ENCODE data around the gene CLDN4.

Gene CLDN4

DNA sequence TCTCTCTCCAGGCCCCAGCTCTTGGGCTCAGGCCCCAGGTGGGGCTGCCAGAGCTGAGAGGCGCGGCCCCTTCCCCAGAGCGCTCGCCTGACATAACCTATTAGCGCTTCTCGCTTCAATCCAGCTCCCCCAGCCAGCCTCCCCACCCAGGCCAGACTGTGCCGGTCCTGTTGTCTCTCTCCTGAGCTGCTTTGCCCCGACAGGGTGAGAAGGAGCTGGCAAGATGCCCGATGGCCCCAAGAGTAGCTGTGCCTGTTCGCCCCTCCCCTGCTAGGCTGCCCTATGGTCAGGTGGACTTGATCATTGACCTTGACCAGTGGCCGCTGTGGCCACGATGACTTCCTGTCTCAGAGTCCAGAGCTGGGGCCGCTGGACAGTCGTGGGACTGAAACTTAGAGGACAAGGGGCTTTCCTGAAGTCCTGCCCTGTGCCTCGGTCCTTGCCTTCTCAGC is 39.3 kb downstream of the CLDN4 start:
- Histone ChIP-seq H3K27ac (peak overlapping the region; percentile 3; the same call in 1 of the 2 replicates), H3K4me3 (ENCODE audit: low read depth, low read length) (no peak overlapping the region), H3K9me3 (ENCODE audit: severe bottlenecking) (no peaks in the 10 kb centered on the region), H3K27me3 (ENCODE audit: insufficient read depth, low read depth, severe bottlenecking) (no peaks in the 10 kb centered on the region), H3K36me3 (no peaks in the 10 kb centered on the region)
- TF ChIP-seq, protein P1, sequence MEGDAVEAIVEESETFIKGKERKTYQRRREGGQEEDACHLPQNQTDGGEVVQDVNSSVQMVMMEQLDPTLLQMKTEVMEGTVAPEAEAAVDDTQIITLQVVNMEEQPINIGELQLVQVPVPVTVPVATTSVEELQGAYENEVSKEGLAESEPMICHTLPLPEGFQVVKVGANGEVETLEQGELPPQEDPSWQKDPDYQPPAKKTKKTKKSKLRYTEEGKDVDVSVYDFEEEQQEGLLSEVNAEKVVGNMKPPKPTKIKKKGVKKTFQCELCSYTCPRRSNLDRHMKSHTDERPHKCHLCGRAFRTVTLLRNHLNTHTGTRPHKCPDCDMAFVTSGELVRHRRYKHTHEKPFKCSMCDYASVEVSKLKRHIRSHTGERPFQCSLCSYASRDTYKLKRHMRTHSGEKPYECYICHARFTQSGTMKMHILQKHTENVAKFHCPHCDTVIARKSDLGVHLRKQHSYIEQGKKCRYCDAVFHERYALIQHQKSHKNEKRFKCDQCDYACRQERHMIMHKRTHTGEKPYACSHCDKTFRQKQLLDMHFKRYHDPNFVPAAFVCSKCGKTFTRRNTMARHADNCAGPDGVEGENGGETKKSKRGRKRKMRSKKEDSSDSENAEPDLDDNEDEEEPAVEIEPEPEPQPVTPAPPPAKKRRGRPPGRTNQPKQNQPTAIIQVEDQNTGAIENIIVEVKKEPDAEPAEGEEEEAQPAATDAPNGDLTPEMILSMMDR (IDR thresholded peaks at IDR 0.05; ENCODE audit: low read depth, low read length) = no peak
- DNase-seq = no peak

DNA sequence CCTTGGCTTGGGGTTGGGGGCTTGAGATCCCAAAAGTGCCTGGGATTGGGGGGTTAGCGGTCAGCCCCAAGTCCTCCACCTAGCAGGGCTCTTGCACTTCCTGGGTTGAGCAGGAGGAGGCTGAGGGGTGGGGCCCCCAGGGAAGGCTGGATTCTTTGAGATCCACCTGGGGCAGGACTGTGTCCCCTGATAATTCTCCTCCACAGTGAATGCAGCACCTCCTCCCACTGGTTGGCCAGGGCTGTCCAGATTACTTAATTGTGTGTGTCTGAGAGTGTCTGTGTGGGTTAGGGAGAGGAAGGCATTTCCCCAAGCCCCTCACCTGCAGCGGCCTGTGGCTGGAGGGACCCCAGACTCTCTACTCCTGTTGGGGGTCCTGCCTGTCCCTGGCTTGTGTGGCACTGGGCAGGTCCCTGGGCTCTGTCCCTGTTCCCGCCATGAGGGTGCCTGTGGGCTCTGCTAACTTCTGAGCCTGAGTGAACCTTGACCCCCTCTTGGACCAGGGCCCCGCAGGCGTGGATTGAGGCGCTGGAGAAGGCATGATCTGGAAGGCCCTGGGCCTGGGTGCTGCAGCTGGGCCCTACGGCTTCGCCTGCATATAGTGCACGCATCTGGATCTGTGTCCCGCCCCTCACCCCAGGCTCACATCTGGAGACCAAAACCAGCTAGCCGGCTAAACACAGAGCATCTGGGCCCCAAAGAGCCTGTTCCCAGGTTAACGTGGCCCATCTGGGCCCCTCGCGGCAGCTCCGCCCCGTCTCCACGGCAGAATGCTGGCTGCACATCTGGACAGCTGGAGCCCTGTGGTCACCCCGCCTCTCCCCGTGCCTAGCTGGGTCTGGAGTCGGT is 40.6 kb downstream of the CLDN4 start:
- DNase-seq = no peak
- TF ChIP-seq, protein P1 (IDR thresholded peaks at IDR 0.05; ENCODE audit: low read depth, low read length) = no peak
- Histone ChIP-seq H3K27me3 (ENCODE audit: insufficient read depth, low read depth, severe bottlenecking) (no peaks in the 10 kb centered on the region), H3K9me3 (ENCODE audit: severe bottlenecking) (no peaks in the 10 kb centered on the region), H3K36me3 (no peaks in the 10 kb centered on the region), H3K4me3 (ENCODE audit: low read depth, low read length) (no peak overlapping the region), H3K27ac (no peak overlapping the region)

DNA sequence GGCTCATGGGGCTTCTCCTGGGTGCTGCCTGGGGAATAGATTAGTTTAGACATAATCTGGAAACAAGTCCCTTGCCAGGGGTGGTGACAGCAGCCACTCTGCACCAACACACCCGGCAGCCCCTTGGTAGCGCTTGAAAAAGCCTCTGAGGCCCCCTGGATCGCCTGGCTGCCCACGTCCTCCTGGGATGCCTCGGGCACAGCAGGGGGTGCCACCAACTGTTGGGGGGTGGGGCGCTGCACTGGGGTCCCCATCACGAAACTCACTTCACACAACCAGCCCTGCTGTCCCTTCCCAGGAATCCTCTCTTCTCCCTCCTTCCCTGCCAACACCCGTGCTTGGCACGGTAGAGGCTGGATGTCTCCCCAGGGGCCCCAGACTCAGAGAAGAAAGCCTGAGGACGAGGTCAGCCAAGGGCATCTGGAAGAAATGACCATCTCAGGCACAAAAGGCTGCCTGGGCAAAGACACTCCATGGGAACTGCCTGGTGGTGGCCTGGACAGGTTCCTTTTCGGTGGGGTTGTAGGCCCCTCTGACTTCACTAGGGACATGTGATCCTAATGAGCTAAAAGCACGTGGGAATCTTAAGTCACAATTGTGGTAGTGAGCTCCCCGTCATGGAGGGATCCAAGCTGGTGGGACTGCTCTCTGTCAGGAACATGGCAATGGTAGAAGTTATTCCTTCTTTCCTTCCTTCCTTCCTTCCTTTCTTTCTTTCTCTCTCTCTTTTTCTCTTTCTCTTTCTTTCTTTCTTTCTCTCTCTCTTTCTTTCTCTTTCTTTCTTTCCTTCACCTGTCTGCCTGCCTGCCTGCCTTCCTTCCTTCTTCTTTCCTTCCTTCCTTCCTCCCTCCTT is 41.5 kb downstream of the CLDN4 start:
- no peaks in the 10 kb centered on the region for H3K36me3 ChIP-seq
- H3K27ac ChIP-seq = no peak overlapping the region
- DNase-seq = no peak
- TF ChIP-seq, protein P1 (IDR thresholded peaks at IDR 0.05; ENCODE audit: low read depth, low read length) = no peak
- no peaks in the 10 kb centered on the region for H3K27me3 ChIP-seq (ENCODE audit: insufficient read depth, low read depth, severe bottlenecking)
- H3K9me3 ChIP-seq (ENCODE audit: severe bottlenecking) = no peaks in the 10 kb centered on the region
- no peak overlapping the region for H3K4me3 ChIP-seq (ENCODE audit: low read depth, low read length)

DNA sequence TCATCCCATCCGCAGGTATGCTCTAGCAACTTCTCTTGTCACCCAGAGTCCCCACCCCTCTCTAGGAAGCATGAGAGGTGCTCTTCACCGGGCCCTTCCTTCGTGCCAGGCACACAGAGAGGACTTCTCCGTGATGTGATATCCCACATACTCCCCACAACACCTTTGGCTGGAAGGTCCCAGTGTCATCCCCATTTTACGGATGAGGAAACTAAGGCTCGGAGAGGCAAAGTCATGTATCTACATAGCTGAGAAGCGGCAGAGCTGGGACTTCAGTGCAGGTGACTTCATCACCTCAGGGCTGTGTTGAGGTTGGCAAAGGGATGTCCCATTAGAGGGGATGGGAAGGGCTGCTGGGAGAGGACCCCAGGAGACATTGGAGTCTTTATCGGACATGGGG is 45.6 kb downstream of the CLDN4 start:
- Histone ChIP-seq H3K27me3 (ENCODE audit: insufficient read depth, low read depth, severe bottlenecking) (no peaks in the 10 kb centered on the region), H3K9me3 (ENCODE audit: severe bottlenecking) (no peaks in the 10 kb centered on the region), H3K27ac (no peak overlapping the region), H3K36me3 (no peaks in the 10 kb centered on the region), H3K4me3 (ENCODE audit: low read depth, low read length) (no peak overlapping the region)
- TF ChIP-seq, protein P1 (IDR thresholded peaks at IDR 0.05; ENCODE audit: low read depth, low read length) = no peak
- no peak for DNase-seq

DNA sequence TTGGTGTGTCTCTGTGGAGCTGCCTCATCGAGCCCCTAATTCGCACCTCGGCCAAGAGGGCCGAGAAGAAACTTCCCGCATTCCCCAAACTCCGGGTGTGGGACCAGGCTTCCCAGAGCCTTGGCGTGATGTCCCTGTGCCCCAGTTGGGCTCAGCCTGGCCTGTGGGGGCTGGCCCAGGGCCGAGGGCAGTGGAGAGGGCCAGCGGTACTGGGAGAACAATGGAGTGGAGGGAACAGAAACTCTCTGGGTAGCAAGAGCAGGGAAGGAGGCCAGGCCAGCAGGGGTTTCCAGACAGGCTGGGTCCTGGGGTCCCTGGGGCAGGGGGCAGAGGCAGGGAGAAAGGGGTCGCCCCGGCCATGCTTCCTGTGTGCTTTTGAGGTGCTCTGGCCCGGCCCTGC is 46.2 kb downstream of the CLDN4 start:
- Histone ChIP-seq H3K27me3 (ENCODE audit: insufficient read depth, low read depth, severe bottlenecking) (no peaks in the 10 kb centered on the region), H3K27ac (no peak overlapping the region), H3K9me3 (ENCODE audit: severe bottlenecking) (no peaks in the 10 kb centered on the region), H3K4me3 (ENCODE audit: low read depth, low read length) (no peak overlapping the region), H3K36me3 (no peaks in the 10 kb centered on the region)
- DNase-seq = no peak
- TF ChIP-seq, protein P1 (IDR thresholded peaks at IDR 0.05; ENCODE audit: low read depth, low read length) = no peak
